ENCODE data around the gene MAPKAPK2. TPM values are rescaled to one million over a fixed set of nuclear protein-coding genes. Genes with fewer than 3 reads are reported as not detected.

Gene MAPKAPK2
- total RNA-seq, 1 donor from 2014 or later: 62.4 TPM

- peaks cover 18% of the 10 kb centered on the region for H3K27me3 Mint-ChIP-seq (ENCODE audit: unreplicated experiment)
- TF ChIP-seq CTCF (IDR thresholded peaks at IDR 0.05): no peak
- no peaks in the 10 kb centered on the region for H3K36me3 Mint-ChIP-seq (ENCODE audit: unreplicated experiment)
- H3K27ac Mint-ChIP-seq (ENCODE audit: unreplicated experiment): peak overlapping the region; percentile 96
- H3K9me3 Mint-ChIP-seq (ENCODE audit: unreplicated experiment): no peaks in the 10 kb centered on the region
- peaks cover 43% of the 10 kb centered on the region for H3K4me1 Mint-ChIP-seq (ENCODE audit: unreplicated experiment)
- H3K4me3 Mint-ChIP-seq (ENCODE audit: unreplicated experiment): peak overlapping the region; percentile 95
- no peak for DNase-seq (ENCODE audit: extremely low spot score, unreplicated experiment)
Observed at GRCh38 chr1:206686478-206687249, 2.0 kb downstream of the MAPKAPK2 start.

GRCh38 chr1:206687251-206687914 is 2.7 kb downstream of the MAPKAPK2 start:
- no peaks in the 10 kb centered on the region for H3K9me3 Mint-ChIP-seq (ENCODE audit: unreplicated experiment)
- no peak for DNase-seq (ENCODE audit: extremely low spot score, unreplicated experiment)
- peaks cover 50% of the 10 kb centered on the region for H3K4me1 Mint-ChIP-seq (ENCODE audit: unreplicated experiment)
- H3K36me3 Mint-ChIP-seq (ENCODE audit: unreplicated experiment): no peaks in the 10 kb centered on the region
- peak overlapping the region; percentile 96 for H3K27ac Mint-ChIP-seq (ENCODE audit: unreplicated experiment)
- H3K4me3 Mint-ChIP-seq (ENCODE audit: unreplicated experiment): peak overlapping the region; percentile 95
- peaks cover 18% of the 10 kb centered on the region for H3K27me3 Mint-ChIP-seq (ENCODE audit: unreplicated experiment)
- TF ChIP-seq CTCF (IDR thresholded peaks at IDR 0.05): no peak

DNA sequence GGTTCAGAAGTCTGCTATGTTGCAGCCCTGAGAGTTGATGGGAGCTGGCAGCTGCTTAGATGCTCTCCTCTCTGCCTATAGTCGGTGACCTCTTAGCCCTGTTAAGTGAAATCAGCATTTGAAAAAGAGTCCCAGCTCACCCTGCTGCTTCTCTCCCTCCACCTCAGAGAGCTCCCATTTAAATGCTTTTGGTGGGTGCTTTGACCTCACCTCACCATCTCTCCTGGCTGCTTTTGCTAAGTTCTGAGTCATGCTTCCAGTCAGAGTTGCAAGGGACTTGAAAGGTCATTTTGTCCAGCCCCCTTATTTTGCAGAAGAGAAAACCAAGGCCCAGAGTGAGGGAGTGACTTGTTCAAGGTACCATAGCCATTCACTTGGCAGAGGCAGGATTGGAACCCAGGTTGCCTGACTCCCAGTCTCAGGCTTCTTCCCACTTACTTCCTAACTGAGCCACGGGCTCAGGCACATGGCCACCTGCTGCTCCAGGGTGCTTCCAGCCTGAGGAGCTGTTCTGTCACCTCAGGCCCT is 3.3 kb downstream of the MAPKAPK2 start:
- Mint-ChIP-seq H3K27me3 (ENCODE audit: unreplicated experiment) (peaks cover 12% of the 10 kb centered on the region), H3K36me3 (ENCODE audit: unreplicated experiment) (no peaks in the 10 kb centered on the region), H3K9me3 (ENCODE audit: unreplicated experiment) (no peaks in the 10 kb centered on the region), H3K27ac (ENCODE audit: unreplicated experiment) (no peak overlapping the region), H3K4me1 (ENCODE audit: unreplicated experiment) (peaks cover 56% of the 10 kb centered on the region), H3K4me3 (ENCODE audit: unreplicated experiment) (no peak overlapping the region)
- TF ChIP-seq CTCF (IDR thresholded peaks at IDR 0.05): no peak
- DNase-seq (ENCODE audit: extremely low spot score, unreplicated experiment): no peak

GRCh38 chr1:206690516-206690915 is 5.8 kb downstream of the MAPKAPK2 start:
- no peak overlapping the region for H3K4me3 Mint-ChIP-seq (ENCODE audit: unreplicated experiment)
- no peak overlapping the region for H3K27ac Mint-ChIP-seq (ENCODE audit: unreplicated experiment)
- no peaks in the 10 kb centered on the region for H3K9me3 Mint-ChIP-seq (ENCODE audit: unreplicated experiment)

More at GRCh38 chr1:206690516-206690915, 5.8 kb downstream of the MAPKAPK2 start:
- H3K27me3 Mint-ChIP-seq (ENCODE audit: unreplicated experiment): no peaks in the 10 kb centered on the region
- DNase-seq (ENCODE audit: extremely low spot score, unreplicated experiment): no peak
- TF ChIP-seq CTCF (IDR thresholded peaks at IDR 0.05): no peak
- no peaks in the 10 kb centered on the region for H3K36me3 Mint-ChIP-seq (ENCODE audit: unreplicated experiment)
- peaks cover 76% of the 10 kb centered on the region for H3K4me1 Mint-ChIP-seq (ENCODE audit: unreplicated experiment)
